Endothelial cell of umbilical vein (primary cell): ENCODE measurements around the gene NPY2R. TPM values are rescaled to one million over a fixed set of nuclear protein-coding genes. Genes with fewer than 3 reads are reported as not detected.

ENCODE experiments used
- BruUV-seq: library from RNA; stranded (reverse); fragments of 400-500 nt; replicated peaks from 2 replicates; lab custom pipeline; 2021; lab: Mats Ljungman, UMichigan
- CTCF ChIA-PET: fragments of 300-600, 350-600 bp; sonication (Branson Sonifier 250); formaldehyde crosslinking; loops from one replicate; lab custom pipeline; 2021; ENCODE audit warnings: antibody characterized with exemption, inconsistent platforms; lab: Charles Lee
- POLR2A ChIA-PET: fragments of 300-600, 350-600 bp; sonication (Branson Sonifier 250); formaldehyde crosslinking; loops from one replicate; lab custom pipeline; 2021; ENCODE audit warnings: antibody characterized with exemption, inconsistent platforms; lab: Charles Lee
- DNase-seq: peaks from one replicate; pipeline ENCODE4 v3.0.0-alpha.2; 2011; ENCODE audit warnings: low read depth, low spot score
- FAIRE-seq: peaks from 2 replicates; lab custom pipeline; 2011; peaks lifted over from hg19 to GRCh38; lab: Jason Lieb, UNC
- H2AFZ ChIP-seq: 2 replicates; pipeline ENCODE4 v1.6.0; 2012; ENCODE audit warnings: low read depth, low read length, control low read depth, inconsistent platforms
- H3K27ac ChIP-seq: 2 replicates; pipeline ENCODE4 v1.5.1; 2011; ENCODE audit warnings: low read depth, mild to moderate bottlenecking, control low read depth, low read length, moderate library complexity; ENCODE audit not compliant: insufficient read depth
- H3K27me3 ChIP-seq, 2 experiments: 2 replicates each; pipeline versions ENCODE4 v1.6.0 to v1.6.1; 2011; ENCODE audit warnings: low read length in 2 of 2, mixed read lengths in 1 of 2; ENCODE audit not compliant: control insufficient read depth in 2 of 2, insufficient read depth in 2 of 2
- H3K36me3 ChIP-seq, 2 experiments: 2 replicates in 1 of 2; 3 replicates in 1 of 2; pipeline ENCODE4 v1.5.1; 2011; ENCODE audit warnings: low read length in 2 of 2, mild to moderate bottlenecking in 1 of 2, moderate library complexity in 1 of 2; ENCODE audit not compliant: control insufficient read depth in 2 of 2, insufficient read depth in 2 of 2; ENCODE audit errors: extremely low read depth in 1 of 2
- H3K4me1 ChIP-seq: 3 replicates; pipeline ENCODE4 v1.5.1; 2011; ENCODE audit warnings: mild to moderate bottlenecking, low read length; ENCODE audit not compliant: control insufficient read depth, insufficient read depth; ENCODE audit errors: extremely low read depth
- H3K4me2 ChIP-seq: 2 replicates; pipeline ENCODE4 v1.6.1; 2011; ENCODE audit warnings: low read length, control low read depth, mixed read lengths; ENCODE audit not compliant: insufficient read depth
- H3K4me3 ChIP-seq, 3 experiments: fragments of 200-600 bp in 1 of 3; sonication (generic), shearing (Covaris generic) in 1 of 3; replicated peaks in 1 of 3; 2 replicates each; pipeline ENCODE4 v1.5.1; 2011 to 2016; ENCODE audit warnings: control low read depth in 3 of 3, low read length in 3 of 3, mild to moderate bottlenecking in 2 of 3, inconsistent platforms in 1 of 3, low read depth in 1 of 3, moderate library complexity in 1 of 3; ENCODE audit not compliant: insufficient read depth in 1 of 3
- H3K79me2 ChIP-seq: 2 replicates; pipeline ENCODE4 v1.6.0; 2012; ENCODE audit warnings: low read length, inconsistent platforms; ENCODE audit not compliant: control insufficient read depth, insufficient read depth
- H3K9ac ChIP-seq: replicated peaks from 2 replicates; pipeline ENCODE3; 2011; ENCODE audit warnings: low read length, control low read depth; ENCODE audit not compliant: insufficient read depth; ENCODE audit errors: extremely low read depth
- H3K9me1 ChIP-seq: replicated peaks from 3 replicates; pipeline ENCODE4 v1.6.0; 2011; ENCODE audit warnings: mild to moderate bottlenecking, low read length; ENCODE audit not compliant: control insufficient read depth, insufficient read depth; ENCODE audit errors: extremely low read depth
- H3K9me3 ChIP-seq: replicated peaks from 2 replicates; pipeline ENCODE4 v1.5.1; 2012; ENCODE audit warnings: low read length, inconsistent platforms; ENCODE audit not compliant: control insufficient read depth, insufficient read depth
- H4K20me1 ChIP-seq: replicated peaks from 2 replicates; pipeline ENCODE3; 2011; ENCODE audit warnings: mild to moderate bottlenecking, low read length; ENCODE audit not compliant: control insufficient read depth, insufficient read depth; ENCODE audit errors: extremely low read depth
- CTCF ChIP-seq, 2 donors: IDR thresholded peaks; 1 replicate in 1 of 2; 2 replicates in 1 of 2; pipeline ENCODE4 v1.5.1; 2011; ENCODE audit warnings: low read length in 2 of 2, mild to moderate bottlenecking in 2 of 2, moderate library complexity in 2 of 2, control low read depth in 1 of 2, inconsistent platforms in 1 of 2, low read depth in 1 of 2; ENCODE audit not compliant: insufficient read depth in 1 of 2; ENCODE audit errors: extremely low read depth in 1 of 2
- EZH2 ChIP-seq: IDR thresholded peaks from 2 replicates; pipeline ENCODE4 v1.6.1; 2012; ENCODE audit warnings: borderline replicate concordance, low read depth, mild to moderate bottlenecking, moderate library complexity, low read length, inconsistent platforms; ENCODE audit not compliant: severe bottlenecking
- GATA2 ChIP-seq: IDR thresholded peaks from 2 replicates; pipeline ENCODE4 v1.7.0; 2011; ENCODE audit warnings: low read depth, mild to moderate bottlenecking, moderate library complexity, mixed read lengths, low read length; ENCODE audit not compliant: insufficient read length, insufficient read depth
- JUN ChIP-seq: IDR thresholded peaks from 2 replicates; pipeline ENCODE4 v1.6.1; 2011; ENCODE audit warnings: borderline replicate concordance, low read depth; ENCODE audit not compliant: insufficient read length, insufficient read depth
- MYC ChIP-seq: IDR thresholded peaks from one replicate; pipeline ENCODE4 v1.6.1; 2011; ENCODE audit warnings: mild to moderate bottlenecking, low read depth, low read length
- POLR2A ChIP-seq: IDR thresholded peaks from 2 replicates; pipeline ENCODE4 v1.6.1; 2012; ENCODE audit warnings: low read depth, mild to moderate bottlenecking, control low read depth, low read length
- POLR2AphosphoS5 ChIP-seq: IDR thresholded peaks from 2 replicates; pipeline ENCODE4 v1.6.1; 2012; ENCODE audit warnings: low read depth, mild to moderate bottlenecking, control low read depth, low read length, moderate library complexity; ENCODE audit not compliant: insufficient read depth
- dilution Hi-C: fragments of 300-500 bp; cut with MboI; formaldehyde crosslinking; loops from one replicate; pipeline ENCODE4 v1.15.0; 2019; ENCODE audit warnings: low sequenced_read_pairs; ENCODE audit not compliant: extremely low pct_ligation_motif_present
- intact Hi-C: fragments of 100-400 bp; cut with micrococcal nuclease; formaldehyde crosslinking; loops from one replicate; pipeline ENCODE4 v1.10.0; 2022
- polyA plus RNA-seq, 4 experiments: library from polyadenylated mRNA; depleted of rRNA in 3 of 4; stranded (reverse) in 3 of 4; unstranded in 1 of 4; fragments of >200 nt; gene quantifications; 2 replicates each; pipeline versions ENCODE4 v1.2.1 to v1.2.3, GENCODE V29; 2011 to 2012; ENCODE audit warnings: missing spikeins in 1 of 4
- total RNA-seq: library from RNA; stranded (reverse); gene quantifications from 2 replicates; pipeline ENCODE4 v1.2.3, GENCODE V29; 2021

The NPY2R gene
- total and polyA plus RNA-seq, 2 donors (not counting 3 experiments of a cell fraction or from before 2014, with no cell fraction given): not detected

- no TSS peak for BruUV-seq
- ChIA-PET POLR2A (no interaction called here), CTCF (no interaction called here)
- H2AFZ ChIP-seq: no peak overlapping the region
- H4K20me1 ChIP-seq: no peaks in the 10 kb centered on the region
- H3K9me3 ChIP-seq: no peaks in the 10 kb centered on the region
- H3K9me1 ChIP-seq: no peaks in the 10 kb centered on the region
- TF ChIP-seq MYC: no peak
- TF ChIP-seq JUN: no peak
- no peak for TF ChIP-seq GATA2
- dilution Hi-C loops (no loop called here), intact Hi-C loops (no loop called here)
- H3K4me1 ChIP-seq: peaks cover 2% of the 10 kb centered on the region
- H3K36me3 ChIP-seq: no peaks in the 10 kb centered on the region
- H3K79me2 ChIP-seq: no peaks in the 10 kb centered on the region
- FAIRE-seq (no peak), DNase-seq (no peak)
- no peaks in the 10 kb centered on the region for H3K27me3 ChIP-seq
- H3K9ac ChIP-seq: no peak overlapping the region
- H3K4me3 ChIP-seq: no peak overlapping the region
- no peak overlapping the region for H3K4me2 ChIP-seq
- H3K27ac ChIP-seq: no peak overlapping the region
Observed at GRCh38 chr4:155232432-155232831, 24.0 kb downstream of the NPY2R start.

GRCh38 chr4:155234206-155234605 is 25.8 kb downstream of the NPY2R start:
- Histone ChIP-seq H3K4me1 (peaks cover 2% of the 10 kb centered on the region), H3K79me2 (no peaks in the 10 kb centered on the region), H3K27ac (no peak overlapping the region), H2AFZ (no peak overlapping the region), H3K9ac (no peak overlapping the region), H3K4me3 (no peak overlapping the region), H3K27me3 (no peaks in the 10 kb centered on the region), H3K9me3 (no peaks in the 10 kb centered on the region), H3K9me1 (no peaks in the 10 kb centered on the region), H3K36me3 (no peaks in the 10 kb centered on the region), H4K20me1 (no peaks in the 10 kb centered on the region), H3K4me2 (no peak overlapping the region)
- TF ChIP-seq POLR2AphosphoS5 (no peak), CTCF (IDR thresholded peaks at IDR 0.05; ENCODE audit: extremely low read depth in 1 of 2, insufficient read depth in 1 of 2, low read depth in 1 of 2, low read length in 2 of 2) (no peak), POLR2A (no peak), EZH2 (no peak)
- dilution Hi-C loops: no loop called here
- intact Hi-C loops: no loop called here
- BruUV-seq: no TSS peak
- ChIA-PET CTCF (no interaction called here), POLR2A (no interaction called here)
- FAIRE-seq (no peak), DNase-seq (no peak)
